Mesangial cell (primary cell): ENCODE results near the gene WBP1. TPM values are rescaled to one million over a fixed set of nuclear protein-coding genes. Genes with fewer than 3 reads are reported as not detected.

Experiments
- total RNA-seq: library from RNA; depleted of rRNA; stranded (reverse); fragments of >200 nt; gene quantifications from 2 replicates; pipeline ENCODE4 v1.2.3, GENCODE V29; 2015

Gene WBP1
- total RNA-seq, result 56.4 and 113 TPM in 2 replicates

GRCh38 chr2:74458132-74458937, at the start of gene WBP1:
Gene WBP1 (plus strand): TSS chr2:74458438. CDS start chr2:74458603, 165 bp downstream.

GRCh38 chr2:74421221-74421870, 36.9 kb upstream of the WBP1 start, which contains the start of the genes C2orf81 and WDR54:
Gene C2orf81 (minus strand): TSS chr2:74421619. CDS start chr2:74421560, 59 bp downstream.
Gene WDR54 (plus strand): TSS chr2:74421730. CDS start chr2:74422154, 424 bp downstream.

GRCh38 chr2:74441690-74442482, 16.4 kb upstream of the WBP1 start, which contains the start of gene RTKN:
Gene RTKN (minus strand): TSS chr2:74441937. CDS start chr2:74441816, 121 bp downstream.

GRCh38 chr2:74454654-74455511, 3.4 kb upstream of the WBP1 start, which contains the start of gene INO80B:
Gene INO80B (plus strand): TSS chr2:74455087. CDS start chr2:74455117, 30 bp downstream.

GRCh38 chr2:74472086-74472944, 14.1 kb downstream of the WBP1 start, which contains the start of gene MRPL53:
Gene MRPL53 (minus strand): TSS chr2:74472680. CDS start chr2:74472660, 20 bp downstream.

GRCh38 chr2:74482801-74483674, 24.8 kb downstream of the WBP1 start, which contains the start of the genes CCDC142 and TTC31:
Gene CCDC142 (minus strand): TSS chr2:74482998. CDS start chr2:74482837, 161 bp downstream.
Gene TTC31 (plus strand): TSS chr2:74483081. CDS start chr2:74483096, 15 bp downstream.

GRCh38 chr2:74499267-74499939, 41.2 kb downstream of the WBP1 start, which contains the start of gene LBX2:
Gene LBX2 (minus strand): TSS chr2:74499603. CDS start chr2:74499537, 66 bp downstream.

GRCh38 chr2:74507145-74507925, 49.1 kb downstream of the WBP1 start, which contains the start of gene PCGF1:
Gene PCGF1 (minus strand): TSS chr2:74507695. CDS start chr2:74507668, 27 bp downstream.

Other genes with a start within 250 kb of the WBP1 start
- under 0.01 and 0.51 TPM in 2 replicates for gene SLC4A5, start 115.0 kb upstream of the WBP1 start, total RNA-seq
- 84.4 and 103 TPM in 2 replicates for gene DCTN1, start 78.1 kb upstream of the WBP1 start, total RNA-seq
- gene C2orf81, start 36.8 kb upstream of the WBP1 start, total RNA-seq, result 2.4 and 4.9 TPM in 2 replicates
- gene WDR54, start 36.7 kb upstream of the WBP1 start, total RNA-seq, result 46.8 and 49.0 TPM in 2 replicates
- gene RTKN, start 16.5 kb upstream of the WBP1 start, total RNA-seq, result 39.1 and 48.0 TPM in 2 replicates
- gene INO80B, start 3.4 kb upstream of the WBP1 start, total RNA-seq, result 12.4 and 16.8 TPM in 2 replicates
- 68.6 and 75.9 TPM in 2 replicates for gene MOGS, start 6.9 kb downstream of the WBP1 start, total RNA-seq
- gene MRPL53, start 14.2 kb downstream of the WBP1 start, total RNA-seq, result 26.5 and 31.4 TPM in 2 replicates
- 6.0 and 9.5 TPM in 2 replicates for gene CCDC142, start 24.6 kb downstream of the WBP1 start, total RNA-seq
- 20.8 and 22.2 TPM in 2 replicates for gene TTC31, start 24.6 kb downstream of the WBP1 start, total RNA-seq
- 1.5 and 6.7 TPM in 2 replicates for gene LBX2, start 41.2 kb downstream of the WBP1 start, total RNA-seq
- gene PCGF1, start 49.3 kb downstream of the WBP1 start, total RNA-seq, result 10.4 and 15.0 TPM in 2 replicates
- not detected in 2 replicates for gene TLX2, start 56.0 kb downstream of the WBP1 start, total RNA-seq
- gene DQX1, start 67.8 kb downstream of the WBP1 start, total RNA-seq, result not detected in 2 replicates
- 96.3 and 120 TPM in 2 replicates for gene AUP1, start 71.3 kb downstream of the WBP1 start, total RNA-seq
- gene HTRA2, start 71.5 kb downstream of the WBP1 start, total RNA-seq, result 39.9 and 45.8 TPM in 2 replicates
- gene LOXL3, start 95.5 kb downstream of the WBP1 start, total RNA-seq, result 9.0 and 14.8 TPM in 2 replicates
- 32.8 and 43.5 TPM in 2 replicates for gene DOK1, start 96.3 kb downstream of the WBP1 start, total RNA-seq
- gene M1AP, start 189.9 kb downstream of the WBP1 start, total RNA-seq, result 1.1 and 1.3 TPM in 2 replicates
- gene SEMA4F, start 195.8 kb downstream of the WBP1 start, total RNA-seq, result 12.7 and 12.9 TPM in 2 replicates